NCI-H748 (cell line): Measurements from ENCODE around the gene MTHFD1L.

Source experiments
- DNase-seq: peaks from one replicate; lab custom pipeline; 2025; ENCODE audit not compliant: unreplicated experiment; lab: John Stamatoyannopoulos, UW

The MTHFD1L gene

GRCh38 chr6:150987371-150987828, 121.9 kb downstream of the MTHFD1L start:
- no peak for DNase-seq

GRCh38 chr6:150987855-150988464, 122.5 kb downstream of the MTHFD1L start:
- DNase-seq, result no peak

GRCh38 chr6:150991487-150991886, 126.0 kb downstream of the MTHFD1L start:
- no peak for DNase-seq

GRCh38 chr6:150992262-150992661, 126.8 kb downstream of the MTHFD1L start:
- DNase-seq, result no peak

GRCh38 chr6:150992703-150993102, 127.2 kb downstream of the MTHFD1L start:
- DNase-seq, result no peak

GRCh38 chr6:150993253-150993652, 127.8 kb downstream of the MTHFD1L start:
- DNase-seq, result no peak

- DNase-seq, result no peak
These were observed 128.5 kb downstream of the MTHFD1L start for GRCh38 chr6:150994026-150994425.

- no peak for DNase-seq
These were observed 131.5 kb downstream of the MTHFD1L start for GRCh38 chr6:150996968-150997367.

- DNase-seq, result no peak
These were observed 133.6 kb downstream of the MTHFD1L start for GRCh38 chr6:150999107-150999506.

GRCh38 chr6:150999576-150999975, 134.1 kb downstream of the MTHFD1L start:
- DNase-seq, result no peak

GRCh38 chr6:151001387-151002056, 136.0 kb downstream of the MTHFD1L start:
- DNase-seq, result peak; percentile 13

GRCh38 chr6:151002057-151002450, 136.6 kb downstream of the MTHFD1L start:
- DNase-seq, result no peak

GRCh38 chr6:151002491-151002935, 137.0 kb downstream of the MTHFD1L start:
- no peak for DNase-seq

GRCh38 chr6:151004383-151005024, 139.0 kb downstream of the MTHFD1L start:
- peak; percentile 97 for DNase-seq

- DNase-seq, result peak; percentile 59
These were observed 139.7 kb downstream of the MTHFD1L start for GRCh38 chr6:151005164-151005563.

- DNase-seq, result peak; percentile 80
These were observed 140.6 kb downstream of the MTHFD1L start for GRCh38 chr6:151005896-151006632.

GRCh38 chr6:151007076-151007475, 141.6 kb downstream of the MTHFD1L start:
- no peak for DNase-seq

- no peak for DNase-seq
These were observed 142.4 kb downstream of the MTHFD1L start for GRCh38 chr6:151007922-151008321.

GRCh38 chr6:151008425-151008824, 142.9 kb downstream of the MTHFD1L start:
- no peak for DNase-seq

GRCh38 chr6:151009576-151009975, 144.1 kb downstream of the MTHFD1L start:
- DNase-seq, result no peak

- no peak for DNase-seq
These were observed 144.6 kb downstream of the MTHFD1L start for GRCh38 chr6:151010071-151010470.
